ENCODE data around the gene PAPOLB. TPM values are rescaled to one million over a fixed set of nuclear protein-coding genes. Genes with fewer than 3 reads are reported as not detected.

The PAPOLB gene
- total RNA-seq, 1 experiment from 2014 or later = 0.13 TPM

- H4K91ac ChIP-seq (ENCODE audit: insufficient read length, low read depth, low read length) = no peak overlapping the region
- H3K4me3 Mint-ChIP-seq = no peak overlapping the region
- WGBS (ENCODE audit: extremely low coverage, insufficient read length, low lambda C conversion rate) = no CpG with 5 or more reads among the region's 37 CpGs
- H4K8ac ChIP-seq (replicated peaks; ENCODE audit: insufficient read length, low read depth, low read length) = no peak overlapping the region
- H3K23ac ChIP-seq (ENCODE audit: insufficient read length, low read depth, low read length) = no peak overlapping the region
- peaks cover 6 to 20% of the 10 kb centered on the region in 2 experiments for H3K4me1 Mint-ChIP-seq
- H3K9ac ChIP-seq (ENCODE audit: extremely low read depth, insufficient read length, low read length) = no peak overlapping the region
- H3K79me2 ChIP-seq (ENCODE audit: insufficient read depth, low read length) = no peaks in the 10 kb centered on the region
- no peak overlapping the region for H2BK20ac ChIP-seq (ENCODE audit: low read depth, low read length, poor library complexity, severe bottlenecking)
- H3K14ac ChIP-seq (ENCODE audit: insufficient read depth, low read length) = no peak overlapping the region; the same call in 1 of the 2 replicates
- no peak overlapping the region for H2BK120ac ChIP-seq (ENCODE audit: low read depth, low read length, poor library complexity, severe bottlenecking)
- peaks cover 1 to 6% of the 10 kb centered on the region in 2 experiments; a peak in 2 of 5 replicates for H3K9me3 Mint-ChIP-seq
- no peak overlapping the region for H2AFZ ChIP-seq (ENCODE audit: low read length)
- no peak overlapping the region for H2BK5ac ChIP-seq (ENCODE audit: insufficient read length, low read length)
- H4K20me1 ChIP-seq (ENCODE audit: control insufficient read depth, insufficient read depth, insufficient read length) = no peaks in the 10 kb centered on the region
- no peaks in the 10 kb centered on the region for H3K27me3 ChIP-seq (ENCODE audit: insufficient read depth, low read length)
- no peaks in the 10 kb centered on the region for H3K23me2 ChIP-seq (ENCODE audit: insufficient read length, low read depth, low read length, poor library complexity, severe bottlenecking)
- H2BK12ac ChIP-seq (ENCODE audit: insufficient read length, low read depth, low read length) = no peak overlapping the region
- peak; percentile 19 for DNase-seq
- H3K4me1 ChIP-seq (ENCODE audit: insufficient read depth, low read length) = no peaks in the 10 kb centered on the region
- H3K9me3 ChIP-seq (ENCODE audit: control insufficient read depth, low read depth, low read length) = no peaks in the 10 kb centered on the region
- H3K4me2 ChIP-seq (ENCODE audit: insufficient read depth, insufficient read length, low read length) = no peak overlapping the region
- H4K5ac ChIP-seq (ENCODE audit: insufficient read length, low read depth, low read length) = no peak overlapping the region
- peaks cover 0 to 10% (median 0%) of the 10 kb centered on the region in 3 experiments; a peak in 2 of 7 replicates for H3K36me3 Mint-ChIP-seq (ENCODE audit: insufficient read depth in 1 of 3, low read depth in 3 of 3)
- no peak overlapping the region for H2AK5ac ChIP-seq (ENCODE audit: insufficient read length, low read length)
- H3K56ac ChIP-seq (ENCODE audit: insufficient read length, low read depth, low read length) = no peak overlapping the region
- no peak overlapping the region for H2BK15ac ChIP-seq (ENCODE audit: low read depth, low read length)
- no peak for TF ChIP-seq CTCF (conservative IDR thresholded peaks at IDR 0.05)
- no peak overlapping the region for H3K27ac ChIP-seq (ENCODE audit: insufficient read length, low read depth, low read length)
- peaks cover 14% of the 10 kb centered on the region for H3K27me3 Mint-ChIP-seq (ENCODE audit: low read depth)
- no peak overlapping the region for H3K27ac Mint-ChIP-seq
- no peak overlapping the region for H3K18ac ChIP-seq (ENCODE audit: insufficient read length, low read depth, low read length)
- no peaks in the 10 kb centered on the region for H3K79me1 ChIP-seq (ENCODE audit: insufficient read depth, low read depth, low read length, poor library complexity, severe bottlenecking)
- H3T11ph ChIP-seq (ENCODE audit: low read length) = no peak overlapping the region
- H3K4ac ChIP-seq (ENCODE audit: low read depth, low read length) = no peak overlapping the region
Measured at GRCh38 chr7:4808565-4808964, 53.3 kb downstream of the PAPOLB start.

Data from H9 (cell line).